HG02642 (cell line): ENCODE data around the gene LRCH1.

Experiments
- ATAC-seq: cut with Tn5 transposase; IDR thresholded peaks from one replicate; pipeline ENCODE4 v1.9.1; 2021; ENCODE audit warnings: mild to moderate bottlenecking; ENCODE audit not compliant: unreplicated experiment, poor library complexity

The LRCH1 gene

DNA sequence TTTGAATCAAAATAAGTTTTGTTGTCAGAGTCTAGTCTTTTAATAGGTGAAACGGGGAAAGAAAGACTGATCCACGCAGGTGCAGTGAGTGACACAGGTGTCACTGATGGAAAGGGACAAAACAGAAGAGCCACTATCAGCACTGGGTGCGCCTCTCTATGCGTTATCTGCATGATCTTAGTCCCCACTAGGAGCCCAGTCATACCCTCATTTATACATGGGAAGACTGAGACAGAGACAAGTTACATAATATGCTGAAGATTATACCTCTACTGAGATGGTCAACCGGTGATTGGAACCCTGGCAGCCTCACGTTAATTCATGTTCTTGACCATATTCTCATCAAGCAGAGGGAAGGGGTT lies 3.4 kb downstream of the LRCH1 start:
- ATAC-seq: no peak

DNA sequence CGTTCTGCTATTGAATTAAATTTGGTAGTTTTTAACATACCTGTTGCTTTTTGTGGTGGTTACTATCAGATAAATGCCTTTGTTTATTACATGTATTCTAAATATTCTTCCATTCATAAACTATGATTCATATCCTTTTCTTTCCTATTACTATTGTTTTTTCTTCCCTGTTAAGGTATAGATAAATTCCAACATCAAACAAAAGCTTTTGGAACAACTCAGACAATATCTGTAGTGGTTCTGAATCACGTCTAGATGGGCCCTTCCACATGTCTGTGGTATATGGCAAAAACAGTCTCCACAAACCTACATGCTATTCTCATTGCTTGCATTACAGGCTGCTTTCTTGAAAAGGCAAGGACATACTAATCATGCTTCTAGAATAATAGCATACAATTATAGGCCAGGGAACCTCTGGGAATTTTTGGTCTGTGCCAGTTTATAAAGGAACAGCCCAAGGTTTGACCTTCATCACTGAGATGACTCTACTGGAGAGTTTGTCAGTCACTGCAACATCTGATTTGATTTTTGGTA lies 6.4 kb downstream of the LRCH1 start:
- ATAC-seq: no peak

DNA sequence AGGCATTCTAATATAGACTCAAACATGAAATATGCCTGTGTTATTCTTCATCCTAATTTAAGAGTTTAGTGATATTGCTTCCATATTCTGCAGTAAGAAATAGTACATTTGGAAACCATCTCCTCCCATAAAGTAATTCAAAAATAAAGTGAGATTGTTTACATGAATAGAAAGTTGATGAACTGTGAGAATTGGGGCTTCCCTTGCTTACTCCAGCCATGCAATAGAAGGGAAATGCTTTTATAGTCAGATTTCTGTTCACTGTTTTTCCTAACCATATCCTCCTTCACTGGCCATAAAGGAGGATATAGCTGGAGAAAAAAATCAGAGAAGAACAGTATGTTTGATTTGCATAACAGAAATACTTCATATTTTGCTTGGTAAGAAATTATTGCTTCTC lies 7.8 kb downstream of the LRCH1 start:
- ATAC-seq: no peak

DNA sequence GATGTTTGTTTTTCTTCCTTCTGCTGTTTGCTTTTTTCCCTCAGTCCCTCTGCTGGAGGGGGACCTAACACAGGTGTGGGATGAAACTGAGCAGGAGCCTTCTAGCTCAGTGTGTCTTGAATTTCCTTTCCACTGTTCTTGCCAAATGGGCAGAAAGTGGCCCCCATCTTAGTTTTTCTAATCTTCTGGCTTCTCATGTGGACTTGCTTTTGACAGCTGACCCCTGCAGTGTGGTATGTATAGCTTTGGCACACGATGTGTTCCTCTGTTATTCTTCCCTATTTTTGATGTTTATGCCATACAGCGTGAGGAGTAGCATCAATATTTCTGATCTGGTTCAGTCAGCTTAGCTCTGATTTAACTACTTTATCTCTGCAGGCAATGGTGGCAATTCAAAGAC lies 8.3 kb downstream of the LRCH1 start:
- no peak for ATAC-seq

DNA sequence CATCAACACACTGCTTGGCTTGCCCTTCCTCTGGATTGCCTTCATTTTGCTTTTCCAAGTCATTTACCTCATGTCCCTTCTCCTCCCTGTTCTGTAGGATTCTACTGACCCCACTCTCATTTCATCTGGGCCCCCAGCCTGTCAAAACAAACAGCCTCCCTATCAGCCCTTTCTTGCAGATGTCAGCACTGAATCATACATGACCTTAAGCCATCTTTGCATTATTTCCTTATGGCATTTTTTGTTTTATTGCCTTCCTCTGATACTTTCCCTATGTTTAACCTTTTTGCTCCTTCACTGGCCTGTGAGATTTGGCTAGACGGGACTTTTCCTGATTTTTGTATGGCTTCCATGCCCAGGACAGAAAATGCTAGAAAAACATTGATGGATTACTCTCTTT lies 8.7 kb downstream of the LRCH1 start:
- no peak for ATAC-seq

DNA sequence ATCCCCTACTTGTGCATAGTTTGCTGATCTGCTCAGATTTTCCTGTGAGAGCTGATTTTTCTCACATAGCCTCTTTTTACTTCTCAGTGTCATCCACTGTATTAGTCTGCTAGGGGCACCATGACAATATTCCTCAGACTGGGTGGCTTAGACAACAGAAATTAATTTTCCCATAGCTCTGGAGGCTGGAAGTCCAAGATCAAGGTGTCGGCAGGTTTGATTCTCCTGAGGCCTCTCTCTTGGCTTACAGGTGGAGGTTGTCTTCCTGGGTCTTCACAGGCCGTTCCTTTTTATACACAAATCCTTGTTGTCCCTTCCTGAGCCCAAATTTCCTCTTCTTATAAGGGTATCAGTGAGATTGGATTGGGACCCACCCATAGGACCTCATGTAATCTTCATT lies 9.2 kb downstream of the LRCH1 start:
- ATAC-seq: no peak

DNA sequence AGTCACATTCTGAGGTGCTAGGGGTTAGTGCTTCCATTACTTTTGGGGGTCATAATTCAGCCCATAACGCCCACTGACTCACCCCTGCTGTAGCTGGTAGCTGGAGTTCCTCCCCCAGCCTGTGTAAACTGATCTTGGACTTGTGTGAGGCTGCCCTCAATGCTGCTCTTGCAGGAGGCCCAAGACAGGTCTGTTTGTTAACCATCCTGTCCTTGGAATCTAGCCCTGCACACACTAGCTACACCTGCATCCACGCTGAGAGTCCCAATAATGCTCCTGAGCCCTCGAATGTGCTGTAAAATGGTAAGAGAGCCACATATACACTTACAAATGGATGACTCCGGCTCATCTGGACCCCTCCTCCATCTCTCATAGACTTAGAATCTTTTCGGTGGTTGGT lies 9.6 kb downstream of the LRCH1 start:
- no peak for ATAC-seq

DNA sequence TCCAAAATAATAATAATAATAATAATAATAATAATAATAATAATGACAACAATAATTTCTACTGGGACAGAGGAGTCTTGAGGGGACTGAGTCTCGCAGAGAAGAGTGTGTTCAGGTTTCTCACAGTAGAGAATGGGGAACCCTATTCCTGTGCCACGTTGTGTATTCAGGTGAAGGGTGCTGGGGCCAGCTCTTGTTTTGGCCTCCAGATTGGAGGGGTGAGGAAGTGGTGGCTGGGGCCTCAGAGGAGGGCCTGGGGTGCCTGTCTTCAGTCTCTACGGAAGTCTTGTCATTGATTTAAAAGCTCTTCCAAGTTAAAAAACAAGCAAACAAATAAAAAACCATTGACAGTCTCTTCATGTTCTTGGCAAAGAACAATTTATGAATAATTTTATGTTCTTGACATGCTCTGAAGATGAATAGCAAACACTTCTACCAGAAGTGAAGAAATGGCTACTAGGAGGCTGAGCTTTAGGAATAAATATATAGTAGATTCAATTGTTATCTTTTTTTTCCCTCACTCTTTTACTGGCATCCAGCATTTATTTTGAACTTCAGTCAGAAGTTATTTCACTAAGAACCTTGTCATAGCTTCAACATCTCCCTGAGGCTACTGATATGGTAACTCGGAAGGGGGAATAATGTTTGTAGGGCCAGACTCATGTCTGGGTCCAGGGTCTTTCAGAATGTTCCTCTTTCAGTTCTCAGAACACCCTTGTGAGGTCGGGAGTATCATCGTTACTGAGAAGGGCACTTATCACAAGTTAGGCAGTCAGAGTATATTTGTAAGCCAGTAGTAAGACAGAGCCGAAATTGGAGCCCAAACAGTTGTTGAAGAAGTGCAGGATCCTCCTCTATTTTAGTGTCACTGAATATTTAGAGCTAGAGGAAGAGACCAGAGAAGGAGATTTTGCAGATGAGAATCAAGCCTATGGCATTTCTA lies 13.1 kb downstream of the LRCH1 start:
- ATAC-seq: peak; percentile 69

DNA sequence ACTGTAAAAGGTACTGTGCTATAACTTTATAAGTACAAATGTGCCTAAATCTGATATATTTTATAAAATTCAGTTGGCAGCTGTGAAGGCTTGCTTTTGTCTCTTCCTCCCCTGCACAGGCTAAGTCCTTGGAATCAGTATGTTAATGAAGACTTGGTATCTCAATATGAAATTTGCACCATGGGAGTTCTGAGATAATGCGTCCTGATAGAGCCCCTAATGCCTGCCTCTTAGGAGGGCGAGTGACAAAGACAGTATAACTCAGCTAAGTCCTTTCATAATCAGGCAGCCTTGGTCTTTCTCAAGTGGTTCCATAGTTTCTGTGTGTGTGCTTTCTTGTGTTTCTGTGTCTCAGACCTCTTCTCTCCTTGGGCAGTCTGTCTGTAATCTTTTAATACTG lies 14.7 kb downstream of the LRCH1 start:
- no peak for ATAC-seq

DNA sequence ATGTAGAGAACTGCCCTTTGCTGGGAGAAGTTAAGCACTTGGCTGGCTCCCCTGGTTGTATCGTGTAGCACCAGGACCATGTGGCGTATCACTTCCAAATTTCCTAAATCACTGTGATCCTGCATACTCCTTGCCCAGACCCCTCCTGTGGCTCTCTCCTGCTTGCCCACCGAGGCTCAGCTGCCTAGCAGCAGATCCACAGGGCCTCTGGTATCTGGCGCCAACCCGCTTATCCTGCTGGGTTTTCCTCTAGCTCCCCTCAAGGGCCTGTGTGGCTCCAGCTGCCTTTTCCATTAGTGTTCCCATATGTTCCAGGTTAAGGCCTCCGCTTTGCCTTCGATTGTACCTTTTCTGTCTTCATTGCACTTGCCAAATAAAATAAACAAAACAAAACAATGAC lies 16.5 kb downstream of the LRCH1 start:
- ATAC-seq: no peak

DNA sequence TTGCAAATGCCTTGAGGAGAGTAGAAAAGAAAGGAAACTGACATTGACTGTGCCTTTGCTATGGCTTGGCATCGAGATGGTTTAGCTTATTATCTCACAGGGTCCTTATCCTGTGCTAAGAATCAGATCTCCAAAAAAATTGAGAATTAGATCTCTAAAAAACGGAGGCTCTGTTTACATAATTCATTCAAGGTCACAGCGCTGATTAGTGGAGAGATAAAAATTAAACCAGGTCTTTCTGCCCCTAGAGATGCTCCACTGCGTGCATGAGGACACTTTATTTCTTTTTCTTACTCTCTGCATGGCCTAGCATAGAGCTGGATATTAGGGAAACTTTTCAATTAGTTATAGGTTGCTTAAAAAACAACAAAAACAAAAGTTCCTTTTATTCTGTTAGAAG lies 17.3 kb downstream of the LRCH1 start:
- ATAC-seq: no peak

DNA sequence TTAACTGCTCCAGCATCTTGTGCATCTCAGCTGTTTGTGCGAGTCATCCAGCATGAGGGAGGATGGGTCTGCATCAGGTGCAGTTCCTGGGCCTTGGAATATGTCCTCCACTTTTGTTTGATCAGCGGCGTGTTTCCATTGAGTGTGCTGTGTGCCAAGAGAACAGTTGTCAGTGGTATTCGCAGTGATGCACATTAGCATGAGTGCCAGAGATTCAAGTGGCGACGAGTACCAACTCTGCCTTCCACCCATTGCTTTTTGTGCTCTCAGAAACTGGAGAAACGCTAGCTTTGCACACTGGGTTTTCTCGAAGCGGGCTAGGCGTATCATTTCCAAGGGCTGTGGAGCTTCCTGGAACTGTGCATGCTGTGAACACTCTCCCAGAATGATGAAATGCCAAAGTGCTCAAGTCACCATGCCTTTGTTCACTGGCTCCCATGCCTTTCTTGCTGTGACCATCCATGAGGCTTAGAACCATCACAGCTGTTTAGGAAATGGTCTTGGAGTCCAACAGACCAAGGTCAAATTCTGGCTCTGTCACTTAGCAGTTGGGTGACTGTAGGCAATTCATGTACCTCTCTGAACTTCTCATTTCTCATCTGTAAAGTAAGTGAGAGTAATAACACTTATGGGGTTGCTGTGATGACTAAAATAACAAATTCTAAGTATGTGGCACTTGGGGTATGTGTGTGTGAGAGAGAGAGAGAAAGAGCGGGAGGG lies 18.4 kb downstream of the LRCH1 start:
- no peak for ATAC-seq

DNA sequence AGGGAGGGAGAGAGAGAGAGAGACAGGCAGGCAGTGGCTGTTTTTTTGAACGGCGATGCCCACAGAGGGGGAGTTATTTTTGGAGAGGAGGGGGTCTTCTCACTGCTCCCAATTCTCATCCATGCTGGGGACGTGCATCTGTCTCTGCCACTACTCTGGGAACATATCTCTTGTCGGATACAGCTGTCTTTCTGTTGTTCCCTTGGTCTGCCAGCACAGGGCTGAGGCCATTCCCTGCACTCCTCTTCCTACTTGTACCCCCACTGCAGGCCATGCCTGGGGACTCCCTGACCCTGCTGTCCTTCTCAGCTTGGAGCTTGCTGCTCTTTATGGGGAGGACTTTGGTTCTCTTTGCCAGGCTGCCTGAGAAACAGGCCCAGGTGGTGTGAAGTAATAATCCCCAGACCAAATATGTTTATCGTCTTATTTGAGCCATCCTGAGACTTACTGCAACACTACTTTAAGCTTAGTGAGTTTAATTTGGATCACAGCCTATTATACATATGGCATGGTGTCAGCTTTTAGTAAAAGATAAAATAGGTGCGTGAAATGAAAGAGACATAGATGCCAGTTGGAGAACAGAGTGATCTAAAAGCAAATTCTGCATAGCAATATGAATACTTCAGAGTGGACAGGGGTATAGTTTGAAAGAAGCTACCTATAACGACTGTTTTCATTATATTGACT lies 19.1 kb downstream of the LRCH1 start:
- no peak for ATAC-seq

DNA sequence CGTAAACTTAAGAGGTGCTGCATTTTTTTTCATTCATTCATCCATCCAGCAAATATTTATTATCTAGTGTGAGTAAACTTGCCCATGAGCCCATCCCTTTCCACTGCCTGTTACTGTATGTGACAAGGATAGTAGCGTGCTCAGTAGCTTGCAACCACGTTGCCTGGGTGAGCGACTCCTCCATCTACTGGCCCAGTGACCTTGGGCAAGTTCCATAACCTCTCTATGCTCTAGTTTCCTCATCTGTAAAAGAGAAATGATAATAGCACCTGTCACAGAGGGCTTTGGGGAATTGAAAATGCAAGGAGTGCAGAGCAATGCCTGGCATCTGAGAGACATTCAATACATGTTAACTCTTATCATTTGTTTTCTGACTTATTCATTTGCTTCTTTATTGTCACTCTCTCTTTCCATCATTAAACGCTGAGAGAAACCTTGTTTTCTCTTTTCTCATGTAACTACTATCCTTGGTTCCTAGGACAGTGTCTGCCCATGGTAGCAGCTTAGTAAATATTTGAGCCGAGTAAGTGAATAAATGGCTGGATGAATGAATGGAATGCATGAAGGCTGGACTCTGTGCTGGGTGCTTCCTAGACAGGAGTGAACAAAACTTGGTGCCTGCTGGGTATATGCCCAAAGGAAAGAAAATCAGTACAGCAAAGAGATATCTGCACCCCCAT lies 19.9 kb downstream of the LRCH1 start:
- peak; percentile 50 for ATAC-seq

DNA sequence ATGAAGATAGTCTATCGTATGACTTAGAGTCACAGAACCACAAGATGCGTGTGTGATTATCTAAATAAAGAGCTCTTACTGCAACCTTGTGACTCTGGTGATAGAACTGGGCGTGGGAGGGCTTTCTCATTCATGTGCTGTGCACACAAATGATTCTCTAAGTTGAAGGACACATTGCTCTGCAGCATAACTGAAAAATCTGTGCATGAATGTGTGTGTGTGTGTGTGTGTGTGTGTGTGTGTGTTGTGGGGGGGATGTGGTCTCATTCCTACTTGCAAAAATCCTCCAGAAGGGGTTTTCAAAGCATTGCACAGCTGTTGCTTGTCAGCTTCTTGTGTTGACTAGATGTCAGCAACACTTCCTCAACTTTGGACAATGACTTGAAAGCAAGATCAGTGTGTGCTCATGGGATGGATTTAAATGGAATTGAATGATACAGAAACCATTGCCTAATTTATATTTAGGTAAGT lies 22.4 kb downstream of the LRCH1 start:
- no peak for ATAC-seq

DNA sequence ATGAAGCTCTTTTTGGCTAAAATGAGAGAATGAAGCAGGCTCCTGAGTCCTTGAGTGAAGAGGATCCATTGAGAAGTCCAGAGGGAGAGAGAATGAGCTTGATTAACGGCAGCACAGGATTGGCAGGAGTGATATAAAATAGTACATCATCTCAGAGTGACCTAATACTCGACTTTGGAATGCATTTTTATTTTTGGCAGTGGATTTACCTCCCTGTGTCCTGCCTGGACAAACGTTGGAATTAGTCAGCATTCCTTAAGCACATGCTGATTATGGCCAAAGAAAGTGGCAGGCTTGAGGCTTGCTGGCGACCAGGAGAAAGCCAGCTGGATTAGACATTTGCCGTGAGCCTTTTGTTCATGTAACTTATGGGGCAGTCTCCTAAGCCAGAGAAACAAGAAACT lies 22.9 kb downstream of the LRCH1 start:
- ATAC-seq: no peak

DNA sequence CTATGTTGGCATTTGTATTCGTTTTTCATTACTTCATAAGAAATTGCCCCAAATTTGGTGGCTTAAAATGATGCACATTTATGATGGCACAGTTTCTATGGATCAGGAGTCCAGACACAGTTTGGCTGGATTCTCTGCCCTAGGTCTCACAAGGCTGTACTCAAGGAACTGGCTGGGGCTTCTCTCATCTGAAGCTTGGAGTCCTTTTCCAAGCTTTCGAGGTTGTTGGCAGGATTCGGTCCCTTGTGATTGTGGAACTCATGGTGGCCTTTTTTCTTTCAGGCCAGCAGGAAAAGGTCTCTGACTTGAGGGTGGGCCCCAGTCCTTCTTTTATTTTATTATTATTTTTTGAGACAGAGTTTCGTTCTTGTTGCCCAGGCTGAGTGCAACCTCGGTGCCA lies 23.8 kb downstream of the LRCH1 start:
- ATAC-seq: no peak

DNA sequence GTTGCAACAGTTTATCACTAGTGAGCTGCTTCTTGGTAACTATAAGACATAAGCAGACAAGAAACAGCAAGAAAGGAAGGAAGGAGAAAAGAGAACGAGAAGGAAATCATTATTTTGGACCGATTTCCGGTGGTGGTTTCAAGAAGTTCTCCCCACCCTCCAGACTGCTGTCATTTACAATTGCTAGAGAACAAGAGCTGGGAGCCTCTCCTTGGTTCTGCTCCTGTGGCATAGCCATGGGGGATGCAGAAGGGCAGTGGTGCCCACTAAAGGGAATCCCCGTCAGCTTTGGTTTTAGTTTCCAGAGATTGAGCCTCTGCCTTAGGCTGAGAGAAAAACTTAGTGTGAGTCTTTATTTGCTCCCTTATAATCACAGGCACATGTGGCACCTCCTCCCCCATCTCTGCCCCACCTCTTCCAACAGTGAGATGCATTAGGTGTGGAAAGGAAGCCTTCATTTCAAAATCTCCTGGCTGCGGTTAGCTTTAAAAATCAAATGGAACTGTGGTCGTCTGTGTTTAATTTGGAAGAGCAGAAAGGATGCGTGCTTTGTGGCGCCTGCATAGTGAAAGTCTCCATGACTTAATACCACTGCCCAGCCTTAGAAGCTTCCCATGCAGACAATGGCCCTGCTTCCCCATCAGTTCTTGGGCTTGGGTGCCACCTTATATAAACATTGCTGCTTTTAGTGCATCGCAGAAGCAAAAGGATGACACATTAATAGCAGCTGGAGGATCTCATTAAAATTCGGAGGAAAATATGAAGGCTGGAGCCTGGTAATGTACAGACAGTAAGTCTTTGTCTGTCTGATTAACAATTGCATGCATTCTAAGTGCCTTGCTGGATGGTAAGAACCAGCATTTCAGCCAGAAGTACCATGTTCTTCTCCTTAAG lies 25.0 kb downstream of the LRCH1 start:
- ATAC-seq: peak; percentile 28

DNA sequence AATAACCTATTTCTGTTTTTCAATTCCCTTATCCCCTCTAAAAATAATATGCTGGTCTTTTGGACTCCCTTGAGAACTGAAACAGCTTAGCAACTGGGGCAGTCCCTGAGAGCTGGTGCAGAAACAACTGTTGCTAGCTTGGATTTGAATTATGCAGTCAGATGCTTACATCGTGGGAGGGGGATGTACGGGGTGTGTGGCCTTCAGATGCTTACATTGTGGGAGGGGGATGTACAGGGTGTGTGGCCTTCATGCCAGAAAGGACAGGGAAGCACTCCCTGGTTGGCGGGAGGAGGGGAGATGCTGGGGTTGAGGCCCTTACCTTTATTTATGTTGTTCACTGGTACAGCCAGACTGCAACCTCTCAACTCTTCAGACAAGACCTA lies 25.6 kb downstream of the LRCH1 start:
- peak; percentile 54 for ATAC-seq
